ENCODE results near the gene TICAM1.

The TICAM1 gene

GRCh38 chr19:4768934-4769777 is 62.4 kb downstream of the TICAM1 start:
- H3K4me3 ChIP-seq (ENCODE audit: low read depth, low read length) = no peak overlapping the region
- no peak for TF ChIP-seq CTCF (IDR thresholded peaks at IDR 0.05; ENCODE audit: borderline replicate concordance, insufficient read depth, low read depth, low read length)
